B cell (primary cell): ENCODE measurements around the gene EFNB3. TPM values are rescaled to one million over a fixed set of nuclear protein-coding genes. Genes with fewer than 3 reads are reported as not detected.

ENCODE experiments used
- ATAC-seq: fragments of 200-7000 bp; cut with Tn5 transposase; one replicate; pipeline ENCODE4 v1.10.0; 2021; ENCODE audit warnings: low read depth, mild to moderate bottlenecking, moderate number of reproducible peaks, moderate library complexity
- CTCF ChIA-PET: fragments of 350-600 bp; sonication (Branson Sonifier 250); formaldehyde crosslinking; loops from one replicate; lab custom pipeline; 2021; ENCODE audit warnings: antibody characterized with exemption, inconsistent platforms; lab: Charles Lee
- POLR2A ChIA-PET: fragments of 350-600 bp; sonication (Branson Sonifier 250); formaldehyde crosslinking; loops from one replicate; lab custom pipeline; 2021; ENCODE audit warnings: antibody characterized with exemption; lab: Charles Lee
- DNase-seq: peaks from one replicate; pipeline ENCODE4 v3.0.0; 2013
- H2AFZ ChIP-seq: 2 replicates; pipeline ENCODE4 v1.6.1; 2012; ENCODE audit warnings: mild to moderate bottlenecking, low read depth, low read length; ENCODE audit not compliant: insufficient read depth, poor library complexity, severe bottlenecking
- H3K27ac ChIP-seq, 2 donors: 1 replicate in 1 of 2; 2 replicates in 1 of 2; pipeline ENCODE4 v1.5.1; 2012 to 2013; ENCODE audit warnings: low read length in 2 of 2, mild to moderate bottlenecking in 2 of 2, moderate library complexity in 1 of 2
- H3K27me3 ChIP-seq, 4 experiments: fragments of 200-600 bp in 1 of 4; sonication (generic) in 1 of 4; replicated peaks in 1 of 4; 1 replicate in 2 of 4; 2 replicates in 2 of 4; pipeline versions ENCODE4 v1.6.1 to v1.7.0; 2013 to 2016; ENCODE audit warnings: low read length in 3 of 4, mild to moderate bottlenecking in 2 of 4, mixed read lengths in 1 of 4, moderate library complexity in 1 of 4; ENCODE audit not compliant: insufficient read depth in 4 of 4, control insufficient read depth in 3 of 4; ENCODE audit errors: control extremely low read depth in 1 of 4
- H3K36me3 ChIP-seq, 2 experiments: replicated peaks in 1 of 2; 1 replicate in 1 of 2; 2 replicates in 1 of 2; pipeline versions ENCODE4 v1.6.1 to v1.7.1; 2013; ENCODE audit warnings: low read length in 1 of 2; ENCODE audit not compliant: insufficient read depth in 2 of 2, control insufficient read depth in 1 of 2; ENCODE audit errors: control extremely low read depth in 1 of 2, extremely low read depth in 1 of 2
- H3K4me1 ChIP-seq, 2 donors: fragments of 200-600 bp in 1 of 2; sonication (generic) in 1 of 2; 1 replicate in 1 of 2; 2 replicates in 1 of 2; pipeline versions ENCODE4 v1.5.1 to v1.6.1; 2013 to 2017; ENCODE audit warnings: low read length in 2 of 2; ENCODE audit not compliant: control insufficient read depth in 2 of 2, insufficient read depth in 2 of 2
- H3K4me2 ChIP-seq: replicated peaks from 2 replicates; pipeline ENCODE3; 2012; ENCODE audit warnings: mild to moderate bottlenecking, low read depth, low read length; ENCODE audit not compliant: poor library complexity, severe bottlenecking
- H3K4me3 ChIP-seq, 5 experiments: fragments of 200-600 bp in 1 of 5; sonication (generic) in 1 of 5; 1 replicate in 3 of 5; 2 replicates in 2 of 5; pipeline versions ENCODE4 v1.5.1 to v1.7.0; 2011 to 2016; ENCODE audit warnings: low read length in 4 of 5, mild to moderate bottlenecking in 4 of 5, low read depth in 2 of 5, control low read depth in 1 of 5, moderate library complexity in 1 of 5; ENCODE audit not compliant: insufficient read depth in 1 of 5; ENCODE audit errors: control extremely low read depth in 1 of 5, extremely low read depth in 1 of 5
- H3K79me2 ChIP-seq: fragments of 200-600 bp; sonication (generic); one replicate; pipeline ENCODE4 v1.6.0; 2016; ENCODE audit warnings: low read length; ENCODE audit not compliant: control insufficient read depth, insufficient read depth
- H3K9ac ChIP-seq: fragments of 200-600 bp; sonication (generic); 2 replicates; pipeline ENCODE4 v1.6.1; 2017; ENCODE audit warnings: mild to moderate bottlenecking, low read length, moderate library complexity
- H3K9me3 ChIP-seq, 3 donors: one replicate each; pipeline versions ENCODE4 v1.6.1 to v1.7.1; 2013; ENCODE audit warnings: low read length in 2 of 3; ENCODE audit not compliant: control insufficient read depth in 2 of 3, insufficient read depth in 1 of 3; ENCODE audit errors: control extremely low read depth in 1 of 3
- H4K20me1 ChIP-seq: 2 replicates; pipeline ENCODE4 v1.6.0; 2012; ENCODE audit warnings: mild to moderate bottlenecking, low read length; ENCODE audit not compliant: insufficient read depth, control insufficient read depth, poor library complexity, severe bottlenecking
- H3K27ac Mint-ChIP-seq: one replicate; pipeline ENCODE4 v1.8.0; 2021; ENCODE audit warnings: mixed read lengths
- H3K27me3 Mint-ChIP-seq: one replicate; pipeline ENCODE4 v1.8.0; 2021; ENCODE audit warnings: mixed read lengths
- H3K4me1 Mint-ChIP-seq: one replicate; pipeline ENCODE4 v1.8.0; 2021; ENCODE audit warnings: mixed read lengths
- H3K4me3 Mint-ChIP-seq: one replicate; pipeline ENCODE4 v1.8.0; 2021; ENCODE audit warnings: mixed read lengths
- H3K9me3 Mint-ChIP-seq: one replicate; pipeline ENCODE4 v1.8.0; 2022; ENCODE audit warnings: mixed read lengths; ENCODE audit not compliant: insufficient read depth
- EZH2 ChIP-seq: IDR thresholded peaks from 2 replicates; pipeline ENCODE4 v1.6.1; 2012; ENCODE audit warnings: borderline replicate concordance, low read depth, mild to moderate bottlenecking, moderate library complexity, low read length; ENCODE audit not compliant: insufficient read depth, poor library complexity, severe bottlenecking
- WGBS: methylation state at CpG from one replicate; pipeline ENCODE4 v1.1.5; 2013; ENCODE audit warnings: missing lambda C conversion rate; ENCODE audit not compliant: insufficient coverage; 5-methylcytosine and 5-hydroxymethylcytosine counted together
- intact Hi-C: fragments of 100-400 bp; cut with micrococcal nuclease; formaldehyde crosslinking; loops from one replicate; pipeline ENCODE4 v1.10.0; 2022
- polyA plus RNA-seq: library from polyadenylated mRNA; depleted of rRNA; stranded (reverse); fragments of >200 nt; gene quantifications from 2 replicates; pipeline ENCODE4 v1.2.3, GENCODE V29; 2012
- total RNA-seq, 2 donors: library from RNA; stranded (reverse); fragments of 120-200 nt in 1 of 2; gene quantifications; 1 replicate in 1 of 2; 2 replicates in 1 of 2; pipeline versions ENCODE4 v1.2.3 to v1.2.4, GENCODE V29; 2013 to 2022
- TF ChIP-seq, protein P1 (sequence below): fragments of 200-600 bp; IDR thresholded peaks from one replicate; pipeline ENCODE4 v1.8.0; 2022; ENCODE audit warnings: antibody characterized with exemption, mild to moderate bottlenecking

EFNB3 gene
- total and polyA plus RNA-seq, 2 donors (not counting 1 experiment from before 2014, with no cell fraction given): not detected

DNA sequence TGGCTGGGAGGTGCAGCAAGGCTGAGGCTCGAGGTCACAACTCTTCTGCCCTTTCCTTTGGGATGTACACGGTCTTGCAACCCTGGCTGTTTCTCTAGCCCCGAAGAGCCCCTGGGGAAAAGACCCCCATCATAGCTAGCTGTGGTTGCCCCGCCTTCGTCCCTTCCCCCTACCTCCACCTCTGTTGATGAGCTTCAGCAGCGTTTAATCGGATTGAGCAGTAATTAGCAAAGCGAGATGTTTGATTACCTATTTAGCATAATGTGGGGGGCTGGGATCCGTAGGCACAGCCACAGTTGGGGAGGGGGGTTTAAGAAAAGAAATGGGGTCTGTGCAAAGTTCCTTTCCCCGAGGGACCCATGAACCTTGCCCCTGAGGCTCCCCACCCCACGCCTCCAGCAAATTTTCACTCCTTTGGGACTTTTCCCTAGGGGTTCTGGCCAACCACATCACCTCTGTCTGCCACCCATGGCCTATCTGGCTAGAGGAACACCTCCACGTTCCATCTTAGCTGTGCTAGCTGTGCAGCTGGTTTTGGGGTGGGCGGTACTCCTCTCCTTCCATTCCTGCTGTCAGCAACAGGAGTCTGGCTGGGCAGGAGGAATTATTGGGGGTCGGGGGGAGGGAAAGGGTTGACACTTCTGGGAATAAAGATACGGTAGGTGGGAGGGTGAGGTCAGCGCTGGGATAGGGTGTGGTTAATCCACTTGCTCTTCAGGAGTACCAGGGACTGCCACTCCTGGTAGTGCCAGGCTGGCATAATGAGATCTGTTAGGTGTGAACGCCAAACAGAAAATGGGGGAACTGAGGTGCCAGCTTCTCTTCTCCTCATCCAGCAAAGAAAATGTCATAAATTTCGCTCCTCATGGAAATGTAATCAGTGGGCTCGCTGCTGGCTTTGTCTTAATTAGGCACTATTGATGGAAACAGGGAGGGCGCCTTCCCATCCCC is 11.2 kb downstream of the EFNB3 start:
- Histone ChIP-seq H2AFZ (no peak overlapping the region), H3K9ac (no peak overlapping the region), H3K4me1 (peaks cover 20 to 26% of the 10 kb centered on the region in 2 donors), H3K4me2 (peak overlapping the region; percentile 92), H3K79me2 (no peaks in the 10 kb centered on the region), H4K20me1 (no peaks in the 10 kb centered on the region), H3K9me3 (peaks cover 0 to 3% (median 0%) of the 10 kb centered on the region in 3 donors), H3K36me3 (no peaks in the 10 kb centered on the region), H3K4me3 (no peak overlapping the region), H3K27me3 (peaks cover 0 to 82% (median 40%) of the 10 kb centered on the region in 4 experiments), H3K27ac (no peak overlapping the region)
- Mint-ChIP-seq H3K9me3 (no peaks in the 10 kb centered on the region), H3K27ac (no peak overlapping the region), H3K27me3 (peaks cover 71% of the 10 kb centered on the region), H3K4me3 (peak overlapping the region; percentile 50), H3K4me1 (peaks cover 25% of the 10 kb centered on the region)
- ChIA-PET POLR2A (no interaction called here), CTCF (interaction anchor here (1.2 kb wide), 1 partner anchor 10 kb away, joined by 3 read pairs; no protein-coding TSS in a partner anchor)
- TF ChIP-seq EZH2: no peak
- TF ChIP-seq, protein P1, sequence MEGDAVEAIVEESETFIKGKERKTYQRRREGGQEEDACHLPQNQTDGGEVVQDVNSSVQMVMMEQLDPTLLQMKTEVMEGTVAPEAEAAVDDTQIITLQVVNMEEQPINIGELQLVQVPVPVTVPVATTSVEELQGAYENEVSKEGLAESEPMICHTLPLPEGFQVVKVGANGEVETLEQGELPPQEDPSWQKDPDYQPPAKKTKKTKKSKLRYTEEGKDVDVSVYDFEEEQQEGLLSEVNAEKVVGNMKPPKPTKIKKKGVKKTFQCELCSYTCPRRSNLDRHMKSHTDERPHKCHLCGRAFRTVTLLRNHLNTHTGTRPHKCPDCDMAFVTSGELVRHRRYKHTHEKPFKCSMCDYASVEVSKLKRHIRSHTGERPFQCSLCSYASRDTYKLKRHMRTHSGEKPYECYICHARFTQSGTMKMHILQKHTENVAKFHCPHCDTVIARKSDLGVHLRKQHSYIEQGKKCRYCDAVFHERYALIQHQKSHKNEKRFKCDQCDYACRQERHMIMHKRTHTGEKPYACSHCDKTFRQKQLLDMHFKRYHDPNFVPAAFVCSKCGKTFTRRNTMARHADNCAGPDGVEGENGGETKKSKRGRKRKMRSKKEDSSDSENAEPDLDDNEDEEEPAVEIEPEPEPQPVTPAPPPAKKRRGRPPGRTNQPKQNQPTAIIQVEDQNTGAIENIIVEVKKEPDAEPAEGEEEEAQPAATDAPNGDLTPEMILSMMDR: no peak
- WGBS: 54% methylated on average over 12 of the region's 20 CpGs
- DNase-seq (no peak), ATAC-seq (no peak)
- intact Hi-C loops: no loop called here
